ENCODE measurements around the gene HAND2.

Gene HAND2

DNA sequence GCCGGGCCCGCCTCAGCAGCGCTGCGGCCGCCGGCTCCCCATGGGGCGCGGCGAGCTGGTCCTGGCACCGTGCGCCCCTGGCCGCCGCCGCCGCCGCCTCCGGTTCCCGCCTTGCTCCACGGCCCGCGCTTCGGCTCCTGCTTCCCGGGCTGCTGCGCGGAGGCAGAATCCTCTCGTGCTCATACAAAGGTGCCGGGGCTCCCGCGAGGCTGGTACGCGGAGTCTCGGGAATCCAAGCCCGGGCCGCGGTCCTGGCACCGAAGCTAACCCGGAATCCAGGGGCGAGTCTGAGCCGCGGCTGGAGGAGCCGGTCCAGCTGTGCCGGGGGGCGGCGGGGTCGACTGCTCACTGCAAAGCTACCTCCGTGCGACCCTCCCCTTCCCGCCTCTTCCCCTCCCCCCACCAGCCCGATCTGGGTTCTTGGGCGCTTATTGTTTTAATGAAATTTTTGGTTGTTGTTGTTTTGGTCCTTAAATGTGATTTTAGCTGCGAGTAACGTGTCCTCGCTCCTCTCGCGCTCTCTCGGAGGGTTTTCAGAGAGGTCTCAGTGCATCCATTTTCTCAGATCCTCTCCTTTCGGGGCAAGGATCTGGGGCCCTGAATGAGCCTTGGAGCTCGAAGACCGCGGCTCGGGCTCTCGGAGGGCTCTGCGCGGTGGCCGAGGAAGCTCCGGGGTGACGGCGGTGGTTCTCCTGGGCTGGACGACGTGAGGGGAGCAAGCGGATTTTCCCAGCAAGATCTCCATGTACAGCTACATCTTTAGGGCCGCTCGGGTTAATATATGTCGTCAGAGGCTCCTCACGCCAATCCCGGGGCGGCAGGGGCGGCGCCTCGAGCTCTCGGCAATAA, at the start of gene HAND2:
TSS of gene HAND2 (minus strand) at position 753 of the 849 bp plus-strand sequence. CDS start 940 bp downstream, outside the sequence.
- DNase-seq, result peak; percentile 83

DNA sequence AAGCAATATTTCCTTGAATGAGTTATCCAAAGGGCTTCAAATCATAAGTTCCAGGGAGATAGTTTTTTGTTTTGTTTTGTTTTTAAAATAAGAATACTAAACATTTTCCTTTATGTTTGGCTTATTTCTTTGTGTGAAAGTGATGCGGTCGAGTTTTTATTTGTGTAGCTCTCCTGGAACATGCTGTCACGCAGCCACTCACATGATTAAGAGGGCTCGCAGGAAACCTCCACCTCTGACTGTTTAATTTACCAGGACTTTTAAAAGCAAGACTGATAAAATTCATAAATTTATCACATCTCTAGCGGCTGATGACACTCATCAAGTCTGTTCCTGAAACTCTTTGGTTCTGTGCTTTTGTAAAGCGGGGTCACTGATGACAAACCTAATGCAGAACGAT, 48.9 kb upstream of the HAND2 start:
- DNase-seq, result no peak

DNA sequence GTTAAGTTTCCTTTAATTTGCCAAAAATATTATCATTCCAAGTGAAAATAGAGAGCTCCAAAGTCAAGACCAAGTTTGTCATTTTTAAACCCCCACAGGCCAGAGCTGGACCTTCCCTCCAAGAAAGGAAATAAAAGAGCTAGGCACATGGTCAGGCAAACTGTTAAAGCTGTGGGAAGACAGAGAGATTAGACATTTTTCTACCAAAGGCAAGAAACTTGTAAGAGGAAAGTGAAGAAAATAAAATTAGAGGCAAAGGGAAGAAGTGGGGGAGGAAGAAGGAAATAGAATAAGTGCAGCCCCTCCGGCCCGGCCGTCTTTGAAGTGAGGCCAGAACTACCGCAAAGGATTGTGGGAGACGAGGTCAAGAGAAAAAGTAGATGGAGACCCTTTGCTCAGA, 47.9 kb upstream of the HAND2 start:
- no peak for DNase-seq

DNA sequence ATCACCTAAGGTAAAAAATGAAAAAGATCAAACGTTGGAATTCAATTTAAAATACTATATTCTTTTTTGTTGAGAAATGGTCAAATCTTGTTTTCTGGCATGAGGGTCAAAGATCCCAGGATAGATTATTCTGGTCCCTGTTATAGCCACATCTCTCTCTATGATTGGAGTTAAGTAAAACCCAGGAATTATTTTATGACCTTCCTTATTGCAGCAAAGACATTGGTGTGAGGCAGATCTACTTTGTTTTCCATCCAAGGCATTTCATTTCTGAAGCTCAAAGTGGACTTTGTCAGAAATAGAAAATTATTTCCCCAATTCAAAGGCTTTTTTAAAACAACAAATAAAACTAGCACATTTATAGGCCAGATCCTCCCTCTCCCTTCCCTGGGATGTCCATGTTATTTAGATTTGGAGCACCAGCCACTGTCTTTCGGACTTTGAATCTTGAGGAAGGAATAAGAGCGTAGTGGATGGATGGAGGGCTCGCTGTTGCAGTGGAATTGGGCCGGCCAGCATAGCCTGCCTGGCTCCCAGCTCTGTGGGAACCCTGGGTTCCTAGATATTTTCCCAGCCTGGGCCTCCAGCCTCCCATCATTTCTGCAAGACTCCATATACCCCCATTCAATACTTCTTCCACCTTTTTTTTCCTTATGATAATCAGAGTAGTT, 45.6 kb upstream of the HAND2 start:
- no peak for DNase-seq

DNA sequence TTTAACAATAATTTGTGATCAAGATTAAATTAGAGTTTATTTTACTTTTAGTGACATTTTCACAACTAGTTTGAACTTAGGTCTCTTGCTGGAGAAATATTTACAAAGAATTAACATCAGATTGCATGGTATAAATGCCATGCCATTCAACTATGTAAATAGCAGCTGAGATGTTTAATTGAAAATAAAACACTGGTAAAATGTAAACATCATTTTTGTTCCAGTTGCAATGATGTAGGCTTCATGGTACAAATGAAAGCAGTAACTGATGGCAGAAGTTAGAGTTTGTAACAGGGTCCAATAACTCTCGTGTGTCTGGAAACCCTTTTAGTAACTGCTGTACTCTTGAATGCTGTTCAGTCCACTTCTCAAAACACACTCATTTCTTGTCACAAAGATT, 43.7 kb upstream of the HAND2 start:
- DNase-seq, result no peak

DNA sequence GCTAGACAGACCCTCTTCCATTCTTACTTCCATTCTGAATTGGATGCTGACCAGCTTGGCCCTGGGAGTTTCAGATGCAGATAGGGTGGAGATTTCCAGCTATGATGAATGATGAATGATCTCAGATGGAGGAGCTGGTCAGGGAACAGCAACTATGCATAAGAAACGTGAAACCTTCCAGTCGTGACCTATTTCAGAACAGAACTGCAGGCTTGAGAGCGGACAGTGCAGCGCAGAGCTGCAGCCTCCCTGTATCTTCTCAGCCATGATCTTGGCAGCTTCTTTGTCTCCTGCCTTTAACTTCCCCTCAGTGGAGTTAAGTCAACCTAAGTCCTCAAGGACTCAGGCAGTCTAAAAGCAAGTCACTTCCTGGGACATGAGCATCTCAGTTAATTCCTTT, 43.3 kb upstream of the HAND2 start:
- DNase-seq, result no peak

DNA sequence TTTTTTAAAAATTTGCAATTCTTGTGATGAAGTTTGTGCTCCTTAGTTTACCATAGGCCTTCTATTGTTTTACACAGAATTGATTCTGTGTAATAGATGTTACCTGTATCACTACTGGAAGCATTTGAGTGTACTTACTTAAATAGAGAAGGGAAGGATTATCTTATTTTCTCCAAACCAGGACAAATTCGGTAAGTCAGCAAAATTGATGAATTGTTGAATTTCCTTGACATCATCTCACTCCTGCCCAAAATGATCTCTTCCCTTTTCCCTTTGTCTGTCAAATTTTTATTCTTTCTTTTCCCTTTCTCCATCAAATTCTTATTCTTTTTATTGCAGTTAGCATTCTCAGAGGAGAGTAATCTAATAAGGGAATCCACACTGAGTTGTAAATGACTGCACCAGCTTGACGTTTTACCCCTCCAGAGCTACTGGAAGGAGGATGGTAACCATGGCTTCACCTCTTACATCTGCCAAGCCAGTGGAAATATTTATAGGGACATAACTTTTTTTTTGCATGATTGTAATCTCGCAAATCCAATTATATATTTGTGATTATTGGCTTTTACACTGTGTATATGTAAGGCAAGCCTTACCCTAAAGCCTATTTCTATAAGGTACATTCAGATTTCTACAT, 42.6 kb upstream of the HAND2 start:
- DNase-seq, result no peak

DNA sequence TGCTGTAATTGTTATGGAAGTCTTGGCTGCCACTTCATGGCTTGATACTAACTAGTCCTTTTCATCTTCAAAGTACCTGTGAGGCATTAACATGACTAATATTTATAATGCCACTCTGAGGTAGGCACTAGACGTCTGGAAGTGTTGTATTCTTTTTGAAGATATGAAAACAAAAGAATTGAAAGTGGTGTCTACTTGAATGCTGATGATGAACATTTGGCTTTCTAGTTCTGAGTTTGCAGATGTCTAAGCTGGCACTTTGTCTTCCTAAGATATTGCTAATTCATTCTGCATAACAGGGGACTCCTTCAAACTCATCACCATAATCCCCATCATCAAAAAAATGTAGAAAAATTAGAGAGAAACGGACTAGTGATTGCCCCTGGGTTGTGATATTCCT, 41.6 kb upstream of the HAND2 start:
- no peak for DNase-seq

DNA sequence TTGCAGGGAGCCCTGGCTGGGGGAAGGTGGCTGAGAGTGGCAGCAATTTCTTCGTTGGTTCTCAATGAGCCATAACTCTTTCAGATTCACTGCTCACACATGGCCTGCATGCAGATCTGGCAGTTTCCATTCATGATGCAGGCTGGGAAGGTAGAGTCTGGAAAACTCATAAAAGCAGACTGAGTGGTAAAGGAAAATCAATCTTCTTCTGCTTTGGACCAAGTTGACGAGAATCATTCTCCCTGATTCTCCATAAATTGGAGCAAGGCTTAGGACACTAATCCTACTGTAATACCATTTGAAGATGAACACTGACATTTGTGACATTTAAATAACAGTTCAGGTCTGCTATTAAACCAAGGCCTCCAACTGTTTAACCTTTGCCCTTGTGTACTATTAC, 35.3 kb upstream of the HAND2 start:
- DNase-seq, result no peak

DNA sequence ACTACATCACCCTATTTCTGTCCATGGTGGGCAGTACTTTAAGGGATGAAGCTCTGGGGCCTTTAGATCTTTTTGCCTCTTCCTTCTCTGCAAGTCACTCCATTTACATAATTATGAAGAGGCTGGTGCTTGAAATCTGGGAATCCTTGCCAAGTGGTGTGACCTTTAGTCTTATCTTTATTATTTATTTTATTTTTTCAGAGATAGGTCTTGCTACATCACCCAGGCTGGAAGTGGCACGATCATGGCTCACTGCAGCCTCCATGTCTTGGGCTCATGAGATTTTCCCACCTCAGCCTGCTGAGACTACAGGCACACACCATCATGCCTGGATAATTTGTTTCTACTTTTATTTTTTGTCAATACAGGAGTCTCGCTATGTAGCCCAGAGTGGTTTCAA, 34.4 kb upstream of the HAND2 start:
- no peak for DNase-seq

DNA sequence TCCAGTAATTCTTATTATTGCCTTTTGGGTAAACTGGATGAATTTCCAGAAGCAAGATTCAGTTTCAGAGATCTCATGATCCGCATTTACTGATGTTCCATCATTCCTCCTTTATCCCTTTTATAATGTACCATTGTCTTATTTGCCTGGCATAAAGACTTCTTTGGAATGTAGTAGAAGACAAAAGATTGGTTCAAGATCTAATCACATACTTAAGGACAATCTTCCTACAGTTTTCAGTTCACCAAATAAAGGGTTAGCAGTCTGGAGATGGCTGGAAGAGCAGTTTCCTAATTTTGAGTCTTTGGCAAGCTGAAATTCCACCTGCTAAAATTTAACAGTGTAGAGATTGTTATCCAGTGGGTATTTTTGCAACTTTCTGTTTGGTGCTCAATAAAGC, 30.9 kb upstream of the HAND2 start:
- no peak for DNase-seq

DNA sequence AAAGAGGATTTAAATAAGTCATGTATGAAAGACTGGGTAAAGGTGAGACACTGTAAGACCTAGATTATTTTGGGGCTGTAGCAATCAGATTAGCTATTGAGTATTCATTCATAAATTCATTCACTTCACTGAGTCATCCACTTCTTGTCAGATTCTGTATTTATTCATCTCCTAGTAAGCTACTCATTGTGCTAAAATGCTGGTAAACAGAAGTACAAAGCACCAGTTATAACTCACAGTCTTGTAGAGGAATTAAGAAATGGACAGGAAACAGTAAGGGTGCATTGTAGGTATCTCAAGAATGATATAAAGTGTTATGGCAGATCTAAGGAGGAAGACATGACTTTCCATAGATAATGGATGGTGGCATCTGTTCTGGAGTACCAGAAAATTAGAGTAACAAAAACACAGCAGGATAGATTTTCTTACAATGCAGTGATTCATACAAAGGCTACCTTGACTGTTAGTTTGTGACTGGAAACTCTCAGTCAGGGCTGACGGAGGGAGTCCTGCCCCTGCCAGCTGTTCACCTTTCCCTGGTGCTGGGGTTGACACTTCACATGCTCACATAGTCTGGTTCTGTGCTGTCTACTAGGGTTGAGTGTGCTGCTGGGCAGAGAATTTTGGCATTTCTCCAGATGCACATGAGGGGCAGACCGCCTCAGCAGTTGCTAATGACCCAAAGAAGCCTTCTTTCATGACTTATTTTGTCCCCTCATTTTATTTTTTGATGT, 26.5 kb upstream of the HAND2 start:
- no peak for DNase-seq

DNA sequence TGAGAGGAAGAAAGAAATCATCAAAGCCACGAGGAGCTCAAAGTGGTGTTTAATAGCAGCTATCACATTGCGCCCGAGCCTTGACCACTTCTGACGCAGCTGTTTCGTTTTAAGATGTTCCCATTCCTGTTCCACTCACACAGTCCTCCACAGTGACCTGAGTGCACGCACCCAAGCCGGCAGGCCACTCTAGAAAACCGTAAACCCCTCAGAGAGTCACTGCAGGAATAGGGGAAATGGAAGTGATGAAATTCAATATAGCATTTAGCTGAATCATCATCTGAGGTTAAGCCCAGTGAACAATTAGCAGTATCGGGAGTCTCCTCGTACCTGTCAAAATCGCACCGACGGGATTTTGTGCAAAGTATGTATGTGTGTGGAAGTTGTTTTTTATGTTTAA, 17.9 kb upstream of the HAND2 start:
- DNase-seq, result no peak

DNA sequence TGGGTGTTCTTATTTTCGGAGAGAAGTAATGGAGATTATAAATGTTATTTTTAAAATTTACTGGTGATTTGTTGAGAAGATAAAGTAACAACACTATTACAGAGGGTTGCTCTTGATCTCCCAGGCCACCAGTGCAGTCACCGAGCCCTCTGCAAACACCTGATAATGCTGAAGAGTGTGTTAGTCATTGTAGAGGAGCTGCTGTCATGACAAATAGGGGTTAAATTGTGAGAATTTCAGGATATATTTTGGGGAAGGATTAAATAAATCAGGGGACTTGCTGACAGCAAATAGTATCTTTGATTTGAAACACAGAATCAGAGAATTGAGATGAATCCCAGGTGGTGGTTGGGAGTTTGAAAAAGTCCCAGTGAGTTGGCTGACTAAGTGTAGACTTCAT, 16.7 kb upstream of the HAND2 start:
- no peak for DNase-seq

DNA sequence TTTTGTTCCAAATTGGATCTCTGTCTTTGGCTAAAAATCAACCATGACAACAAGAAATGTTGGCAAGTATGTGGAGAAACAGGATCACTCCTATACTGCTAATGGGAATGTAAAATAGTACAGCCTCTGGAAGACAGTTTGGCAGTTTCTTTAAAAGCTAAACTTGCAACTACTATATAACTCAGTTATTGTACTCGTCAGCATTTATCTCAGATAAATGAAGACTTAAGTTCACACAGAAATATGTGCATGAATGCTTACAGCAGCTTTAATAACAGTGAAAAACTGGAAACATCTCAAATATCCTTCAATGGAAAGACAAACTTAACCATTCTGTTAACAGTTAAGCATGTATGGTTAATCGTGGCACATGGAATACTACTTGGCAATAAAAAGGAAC, 15.4 kb upstream of the HAND2 start:
- no peak for DNase-seq

DNA sequence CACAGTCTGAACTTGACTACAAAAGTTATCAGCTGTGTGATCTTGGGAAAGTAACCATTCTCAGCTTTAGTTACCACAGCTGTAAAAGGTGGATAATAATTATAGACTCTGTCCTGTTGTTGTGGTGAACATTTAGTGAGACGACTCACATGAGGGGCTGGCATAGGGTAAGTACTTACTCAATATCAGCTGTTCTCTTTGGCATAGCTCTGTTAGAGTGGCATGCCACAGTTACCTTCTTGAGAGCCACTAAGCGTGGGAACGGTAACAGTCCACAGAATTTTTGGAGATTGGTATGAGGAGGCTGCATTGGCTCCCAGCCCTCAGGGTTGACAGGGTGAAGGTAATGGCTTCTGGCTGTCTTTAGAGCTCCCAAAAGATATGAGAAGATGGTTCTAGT, 13.2 kb upstream of the HAND2 start:
- DNase-seq, result no peak

DNA sequence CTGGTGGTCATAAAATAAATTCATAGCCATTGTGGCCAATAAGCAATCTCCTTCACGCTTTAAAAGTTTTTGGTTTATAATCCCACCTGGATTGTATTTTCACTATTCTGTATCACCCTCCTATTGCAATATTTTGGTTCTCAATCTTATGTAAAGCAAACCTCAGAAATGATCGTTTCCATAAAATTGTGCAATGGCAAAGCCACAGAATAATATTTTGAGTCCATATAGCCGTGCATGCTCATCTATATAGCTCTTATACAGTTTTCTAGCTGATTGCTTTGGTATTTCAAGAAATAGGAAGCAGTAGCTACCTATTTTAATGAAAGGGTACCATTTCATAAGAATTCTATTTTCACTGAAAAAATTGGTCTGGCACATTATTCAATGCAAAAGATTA, 10.0 kb upstream of the HAND2 start:
- DNase-seq, result no peak

DNA sequence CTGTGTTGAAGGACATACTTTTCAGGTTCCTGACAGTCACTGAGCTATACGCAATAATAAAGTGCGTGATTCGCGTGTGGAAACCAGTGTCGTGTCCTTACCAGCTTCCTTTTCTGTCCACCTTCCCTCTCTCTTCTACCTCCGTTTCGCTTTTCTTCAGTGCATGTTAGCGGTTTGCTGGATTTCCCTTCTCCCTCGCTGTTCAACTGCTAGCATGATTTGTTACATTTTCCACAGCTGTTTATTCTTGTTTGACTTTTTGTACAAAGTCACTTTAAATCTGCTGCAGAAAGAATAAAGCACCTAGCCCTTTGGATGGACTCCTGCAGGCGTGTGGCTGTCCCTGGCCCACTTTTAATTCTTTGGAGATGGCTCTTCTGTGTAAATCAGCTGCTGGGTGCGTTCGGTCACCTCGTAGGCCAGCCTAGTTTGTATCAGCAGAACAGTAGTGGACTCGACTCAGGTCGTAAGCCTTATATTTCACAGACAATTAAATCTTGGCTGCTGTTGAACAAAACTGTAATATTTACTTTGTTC, 8.9 kb upstream of the HAND2 start:
- peak; percentile 75 for DNase-seq

DNA sequence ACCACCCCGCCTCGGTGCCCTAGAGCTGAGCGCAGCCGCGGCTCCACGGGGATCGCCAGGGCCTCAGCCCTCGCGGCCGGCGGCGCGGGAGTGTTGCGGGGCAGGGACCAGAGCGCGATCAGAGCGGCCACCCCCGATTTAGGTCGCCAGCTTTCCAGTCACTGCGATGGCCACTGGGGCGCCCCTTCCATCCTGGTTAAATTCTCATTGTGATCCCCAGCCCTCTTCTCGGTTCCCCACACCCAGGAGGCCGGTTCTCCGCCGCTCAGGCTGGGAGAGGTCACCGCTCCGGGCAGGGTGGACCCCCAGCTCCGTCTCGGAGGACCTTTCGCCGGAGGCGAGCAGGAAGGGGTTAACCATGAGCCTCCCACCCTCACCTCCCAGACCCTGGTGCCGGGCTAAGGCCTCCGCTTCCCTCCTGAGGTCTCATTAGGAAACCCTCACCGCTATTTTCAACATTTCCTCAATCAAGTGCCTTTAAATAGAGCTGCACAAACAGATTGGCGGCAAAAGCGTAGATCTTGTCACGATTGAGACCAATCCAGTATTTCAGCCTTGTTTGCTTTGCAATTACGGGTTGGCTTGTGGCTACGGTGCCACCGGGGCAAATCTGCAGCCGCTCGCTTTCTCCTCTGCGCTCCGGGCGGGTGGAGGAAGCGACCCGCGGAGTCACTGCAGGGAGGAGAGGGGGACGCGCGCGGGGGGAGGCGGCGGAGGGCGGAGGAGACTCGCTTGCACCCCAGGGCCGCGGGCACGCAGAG, 8.3 kb upstream of the HAND2 start:
- DNase-seq, result peak; percentile 81

DNA sequence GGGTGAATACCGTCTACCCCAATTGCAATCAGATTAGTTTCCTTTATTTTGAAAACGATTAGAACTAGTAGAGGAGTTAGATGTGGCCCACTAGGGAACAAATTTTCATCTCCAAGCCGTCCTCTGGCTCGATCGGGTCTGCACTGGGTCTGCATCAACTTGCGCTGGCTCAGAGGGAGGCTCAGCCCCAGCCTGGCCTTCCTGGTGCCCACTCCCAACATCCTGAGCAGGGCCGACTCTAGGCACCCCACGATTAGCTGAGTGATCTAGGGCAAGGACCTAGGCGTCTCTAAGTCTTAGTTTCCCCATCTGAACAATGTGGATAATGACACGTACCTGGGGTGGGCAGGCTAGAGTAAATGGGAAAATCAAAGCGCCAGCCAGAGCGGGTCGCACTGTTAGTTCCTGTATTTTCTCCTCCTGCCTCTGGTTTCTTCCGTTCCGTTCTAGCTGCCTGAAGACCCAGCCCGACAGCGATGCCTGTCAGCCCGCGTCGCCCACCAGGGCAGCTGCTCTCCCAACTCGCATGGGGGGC, 7.7 kb upstream of the HAND2 start:
- DNase-seq, result no peak

DNA sequence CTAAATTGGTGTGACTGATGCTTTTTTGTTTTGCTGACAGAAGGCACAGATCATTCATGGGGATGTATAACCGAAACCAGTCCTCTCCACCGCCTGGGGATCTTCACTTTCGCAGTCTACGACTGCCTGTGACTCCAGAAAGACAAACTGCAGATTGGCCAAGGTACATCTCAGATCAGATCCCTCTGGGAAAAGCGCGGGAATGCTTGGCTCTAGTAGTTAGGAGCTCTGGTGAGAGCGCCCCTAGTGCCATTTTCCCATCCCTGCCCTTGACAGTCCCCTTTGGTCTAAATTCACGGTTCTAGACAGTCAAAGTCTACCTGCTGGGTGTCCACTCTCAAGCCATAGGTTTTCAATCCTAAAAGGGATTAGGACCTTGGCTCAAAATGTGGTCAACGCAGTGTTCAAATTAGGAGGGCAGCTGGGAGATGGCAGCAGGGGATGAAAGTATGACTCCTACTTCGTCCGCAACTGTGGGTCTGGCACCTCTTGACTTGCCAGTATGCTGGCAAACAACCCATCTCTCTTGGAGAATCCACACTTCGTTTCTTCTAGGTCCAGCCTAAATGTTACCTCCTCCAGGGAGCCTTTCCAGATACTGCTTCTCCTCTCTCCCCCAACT, 6.9 kb upstream of the HAND2 start:
- peak; percentile 67 for DNase-seq

DNA sequence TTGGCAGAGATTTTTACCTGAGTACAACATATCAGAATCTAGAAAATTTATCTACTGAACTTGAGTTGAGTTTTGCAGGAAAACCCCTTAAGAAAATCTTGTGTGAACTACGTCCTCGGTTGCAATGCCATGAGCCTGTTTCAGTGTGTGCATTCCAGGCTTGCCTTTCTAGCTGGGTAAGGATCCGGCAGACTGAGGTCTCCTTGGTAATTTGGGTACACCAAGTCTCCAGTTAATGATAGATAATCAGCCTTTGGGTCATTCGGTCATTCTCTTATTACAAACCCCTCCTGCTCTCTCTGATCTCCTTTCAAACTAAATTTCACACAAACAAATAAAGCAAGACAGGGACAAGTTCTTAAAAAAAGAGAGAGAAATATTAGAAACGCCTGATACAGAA, 5.9 kb upstream of the HAND2 start:
- peak; percentile 48 for DNase-seq

Data from retina (tissue), 1 donor.